ENCODE results near the gene RGP1. TPM values are rescaled to one million over a fixed set of nuclear protein-coding genes. Genes with fewer than 3 reads are reported as not detected.

The RGP1 gene
- total RNA-seq, 2 donors from 2014 or later: 21.3 to 25.7 TPM

- H3K27ac ChIP-seq: no peak overlapping the region
- TF ChIP-seq CTCF (IDR thresholded peaks at IDR 0.05): no peak
- peaks cover 100% of the 10 kb centered on the region for H3K36me3 ChIP-seq
- H3K27me3 ChIP-seq: no peaks in the 10 kb centered on the region
- H3K4me1 ChIP-seq: peaks cover 0 to 5% of the 10 kb centered on the region in 2 donors
- DNase-seq (ENCODE audit: low spot score): no peak
- H3K9me3 ChIP-seq: no peaks in the 10 kb centered on the region
- no peak overlapping the region for H3K4me3 ChIP-seq
Measured at GRCh38 chr9:35716230-35716629, 32.9 kb upstream of the RGP1 start.

- DNase-seq (ENCODE audit: low spot score): no peak
- Histone ChIP-seq H3K27ac (no peak overlapping the region), H3K4me3 (no peak overlapping the region), H3K27me3 (no peaks in the 10 kb centered on the region), H3K36me3 (peaks cover 100% of the 10 kb centered on the region), H3K9me3 (no peaks in the 10 kb centered on the region), H3K4me1 (no peaks in the 10 kb centered on the region)
- no peak for TF ChIP-seq CTCF (IDR thresholded peaks at IDR 0.05)
Measured at GRCh38 chr9:35717132-35717870, 31.8 kb upstream of the RGP1 start.

GRCh38 chr9:35718721-35719511 lies 30.2 kb upstream of the RGP1 start:
- DNase-seq (ENCODE audit: low spot score): no peak
- Histone ChIP-seq H3K4me1 (no peaks in the 10 kb centered on the region), H3K27ac (no peak overlapping the region), H3K4me3 (no peak overlapping the region), H3K27me3 (no peaks in the 10 kb centered on the region), H3K36me3 (peaks cover 100% of the 10 kb centered on the region), H3K9me3 (no peaks in the 10 kb centered on the region)
- no peak for TF ChIP-seq CTCF (IDR thresholded peaks at IDR 0.05)

DNA sequence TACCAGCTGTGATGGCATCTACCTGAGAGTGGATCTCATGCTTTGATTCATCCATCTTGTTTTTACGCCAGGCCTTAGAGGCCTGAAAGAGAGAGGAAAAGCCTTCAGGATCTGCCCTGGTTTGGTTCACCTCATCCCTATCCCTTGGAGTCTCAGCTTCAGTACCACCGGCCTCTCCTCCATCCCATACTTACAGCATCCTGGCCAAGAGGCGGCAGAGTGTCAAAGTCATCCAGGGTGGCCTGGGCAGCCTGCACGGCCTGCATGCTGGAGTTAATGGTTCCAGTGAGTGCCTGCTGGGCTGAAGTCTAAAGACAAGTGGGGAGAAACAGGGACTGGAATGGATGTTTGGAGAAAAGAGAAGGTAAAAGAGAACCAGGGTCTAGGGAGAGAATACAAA lies 29.5 kb upstream of the RGP1 start:
- Histone ChIP-seq H3K27me3 (no peaks in the 10 kb centered on the region), H3K36me3 (peaks cover 100% of the 10 kb centered on the region), H3K4me1 (no peaks in the 10 kb centered on the region), H3K4me3 (no peak overlapping the region), H3K9me3 (no peaks in the 10 kb centered on the region), H3K27ac (no peak overlapping the region)
- DNase-seq (ENCODE audit: low spot score): no peak
- TF ChIP-seq CTCF (IDR thresholded peaks at IDR 0.05): no peak

DNA sequence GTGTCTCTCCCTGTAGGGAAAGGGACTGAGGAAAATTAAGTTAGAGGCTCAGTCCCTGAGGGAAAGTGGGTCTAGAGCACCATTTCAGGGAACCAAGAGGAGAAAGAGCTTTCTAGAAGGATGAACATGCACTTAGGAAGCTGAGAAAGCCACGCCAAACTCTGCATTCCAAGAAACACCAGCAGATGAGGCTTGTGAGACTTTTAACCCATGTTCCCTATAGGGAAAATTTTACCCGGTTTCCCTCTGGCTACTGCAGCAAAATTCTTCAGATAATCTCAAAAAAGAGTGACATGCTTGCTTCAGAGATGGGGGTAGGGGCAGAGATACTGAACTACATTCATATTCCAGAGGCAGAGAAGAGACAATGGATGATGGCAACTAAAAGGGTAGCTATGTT lies 25.7 kb upstream of the RGP1 start:
- H3K4me3 ChIP-seq: no peak overlapping the region
- H3K27ac ChIP-seq: no peak overlapping the region
- no peak for TF ChIP-seq CTCF (IDR thresholded peaks at IDR 0.05)
- H3K9me3 ChIP-seq: no peaks in the 10 kb centered on the region
- no peak for DNase-seq (ENCODE audit: low spot score)
- H3K27me3 ChIP-seq: no peaks in the 10 kb centered on the region
- H3K4me1 ChIP-seq: peaks cover 0 to 30% of the 10 kb centered on the region in 2 donors
- peaks cover 77% of the 10 kb centered on the region for H3K36me3 ChIP-seq

Data from right atrium auricular region (tissue), 2 donors.